GM15510 (cell line): ENCODE results near the gene RRM1.

Experiments used
- POLR2A ChIP-seq: IDR thresholded peaks from 3 replicates; pipeline ENCODE4 v1.6.1; 2011; ENCODE audit warnings: borderline replicate concordance; ENCODE audit not compliant: insufficient read length; ENCODE audit errors: extremely low read depth

The RRM1 gene

DNA sequence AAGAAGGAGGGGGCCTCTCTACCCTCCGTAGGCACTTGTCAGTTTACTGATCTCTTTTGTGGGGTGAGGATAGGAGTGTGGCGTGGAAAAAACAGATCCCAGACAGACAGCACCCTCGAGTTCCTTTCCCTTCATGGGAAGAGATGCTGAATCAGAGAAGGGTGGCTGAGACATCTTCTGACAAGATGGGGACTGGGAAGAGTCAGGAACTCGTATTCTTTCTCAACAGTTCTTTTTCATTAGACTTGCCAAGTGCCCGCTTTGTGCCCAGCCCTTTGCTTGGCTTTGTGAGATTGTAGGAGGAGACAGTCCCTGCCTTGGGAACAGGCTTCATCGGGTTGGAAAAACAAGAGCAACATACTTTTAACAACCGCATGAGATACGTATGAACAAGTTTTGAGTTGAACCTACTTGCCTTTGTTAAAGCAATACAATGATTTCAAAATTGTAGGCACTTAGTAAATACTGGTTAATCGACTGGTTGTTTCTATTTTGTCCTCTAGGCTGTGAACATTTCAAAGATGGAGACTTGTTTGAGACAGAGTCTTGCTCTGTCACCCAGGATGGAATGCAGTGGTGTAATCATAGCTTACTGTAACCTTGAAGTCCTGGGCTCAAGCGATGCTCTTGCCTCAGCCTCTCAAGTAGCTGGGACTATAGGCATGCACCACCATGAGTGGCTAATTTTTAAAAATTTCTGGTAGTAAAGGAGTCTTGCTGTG lies 1.1 kb downstream of the RRM1 start:
- TF ChIP-seq POLR2A: no peak

DNA sequence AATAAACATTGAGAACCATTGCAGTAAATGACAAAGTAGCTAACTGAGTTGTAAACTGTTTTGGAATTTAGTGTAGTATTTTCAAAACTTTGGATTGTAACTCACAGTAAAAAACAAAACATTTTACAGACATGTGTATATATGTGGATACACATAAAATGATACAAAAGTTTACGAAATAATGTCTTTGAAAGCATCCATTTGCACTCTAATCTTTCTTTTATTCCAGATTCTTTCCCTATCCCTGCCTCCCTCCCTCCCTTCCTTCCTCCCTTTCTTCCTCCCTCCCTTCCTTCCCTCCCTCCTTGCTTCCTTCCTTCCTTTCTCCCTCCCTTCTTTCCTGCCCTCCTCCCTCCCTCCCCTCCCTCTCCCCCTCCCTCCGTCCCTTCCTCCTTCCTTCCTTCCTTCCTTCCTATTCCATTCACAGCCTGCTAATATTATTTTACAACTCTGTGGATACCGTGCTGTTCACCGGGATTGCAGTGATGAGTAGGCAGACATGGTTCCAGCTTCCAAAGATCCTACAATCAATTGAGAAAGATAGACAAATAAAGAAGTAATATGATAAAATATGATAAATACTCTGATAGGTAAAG lies 3.5 kb downstream of the RRM1 start:
- no peak for TF ChIP-seq POLR2A

DNA sequence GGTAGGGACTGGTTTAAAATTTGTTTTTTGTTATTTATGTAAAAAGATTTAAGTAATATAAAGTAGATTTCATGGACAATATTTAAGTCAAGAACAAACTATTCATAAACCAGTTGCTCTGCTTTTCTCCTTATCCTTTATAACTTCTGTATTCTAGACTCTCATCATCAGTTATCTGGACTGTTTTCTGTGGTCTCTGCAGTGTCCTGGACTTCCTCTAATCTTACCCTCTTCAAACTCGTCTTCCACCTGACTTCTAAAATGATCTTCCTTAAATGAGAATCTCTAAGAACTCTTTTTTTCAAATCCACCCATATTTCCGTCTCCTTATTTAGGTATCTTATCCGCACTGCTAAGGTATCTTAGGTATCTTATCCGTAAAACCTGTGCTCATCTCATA lies 8.1 kb downstream of the RRM1 start:
- TF ChIP-seq POLR2A: no peak

DNA sequence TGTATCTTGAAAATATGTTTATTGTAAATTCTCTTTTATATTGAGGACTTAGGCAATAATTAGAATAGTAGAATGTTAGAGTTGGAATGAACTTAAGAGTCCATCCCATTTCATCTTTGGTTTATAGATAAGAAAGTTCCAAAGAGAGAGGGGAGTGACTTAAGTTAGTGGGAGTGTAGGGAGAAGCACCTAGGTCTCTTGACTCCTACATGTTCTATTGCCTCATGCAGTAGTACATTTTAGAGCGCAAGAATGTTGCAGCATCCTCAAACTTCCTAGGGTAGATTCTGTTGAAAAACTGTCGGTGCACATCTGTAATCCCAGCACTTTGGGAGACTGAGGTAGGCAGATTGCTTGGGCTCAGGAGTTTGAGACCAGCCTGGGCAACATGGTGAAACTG lies 8.7 kb downstream of the RRM1 start:
- TF ChIP-seq POLR2A: no peak

DNA sequence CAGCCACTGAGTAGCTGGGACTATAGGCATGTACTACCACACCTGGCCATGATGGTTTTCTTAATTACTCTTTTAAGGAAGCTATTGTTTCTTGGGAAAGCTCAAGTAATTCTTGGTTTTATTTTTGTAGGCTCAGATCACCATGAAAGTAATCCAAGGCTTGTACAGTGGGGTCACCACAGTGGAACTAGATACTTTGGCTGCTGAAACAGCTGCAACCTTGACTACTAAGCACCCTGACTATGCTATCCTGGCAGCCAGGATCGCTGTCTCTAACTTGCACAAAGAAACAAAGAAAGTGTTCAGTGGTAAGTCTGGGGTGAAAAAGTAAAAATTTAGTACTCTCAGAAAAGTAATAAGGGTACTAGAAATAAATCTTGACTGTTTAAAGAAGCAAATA lies 11.3 kb downstream of the RRM1 start:
- TF ChIP-seq POLR2A: no peak

DNA sequence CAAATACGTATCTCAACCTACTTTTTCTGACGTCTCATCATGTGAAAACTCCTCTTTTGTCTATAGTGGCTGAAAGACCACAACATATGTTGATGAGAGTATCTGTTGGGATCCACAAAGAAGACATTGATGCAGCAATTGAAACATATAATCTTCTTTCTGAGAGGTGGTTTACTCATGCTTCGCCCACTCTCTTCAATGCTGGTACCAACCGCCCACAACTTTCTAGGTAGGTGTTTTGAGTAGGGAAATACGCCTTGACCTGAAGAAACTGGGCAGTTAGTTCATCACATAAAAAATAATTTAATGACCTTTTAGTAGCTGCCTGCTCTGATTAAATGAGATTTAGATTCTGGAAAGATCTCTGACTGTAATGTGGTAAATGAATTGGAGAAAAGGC lies 17.2 kb downstream of the RRM1 start:
- TF ChIP-seq POLR2A: no peak

DNA sequence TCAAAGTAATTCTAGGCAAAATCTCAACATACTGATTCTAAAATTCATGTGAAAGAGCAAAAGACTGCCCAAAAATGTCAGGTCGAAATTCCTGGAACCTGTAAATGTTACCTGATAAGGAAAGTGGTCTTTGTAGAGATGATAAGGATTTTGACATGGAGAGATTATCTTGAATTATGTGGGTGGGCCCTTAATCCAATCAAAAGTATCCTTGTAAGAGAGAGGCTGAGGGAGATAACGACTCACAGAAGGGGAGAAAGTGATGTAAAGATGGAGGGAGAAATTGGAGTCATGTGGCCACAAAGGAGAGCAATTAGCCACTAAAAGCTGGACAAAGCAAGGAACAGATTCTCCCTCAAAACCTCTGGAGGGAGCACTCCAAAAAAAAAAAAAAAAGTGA lies 20.5 kb downstream of the RRM1 start:
- no peak for TF ChIP-seq POLR2A

DNA sequence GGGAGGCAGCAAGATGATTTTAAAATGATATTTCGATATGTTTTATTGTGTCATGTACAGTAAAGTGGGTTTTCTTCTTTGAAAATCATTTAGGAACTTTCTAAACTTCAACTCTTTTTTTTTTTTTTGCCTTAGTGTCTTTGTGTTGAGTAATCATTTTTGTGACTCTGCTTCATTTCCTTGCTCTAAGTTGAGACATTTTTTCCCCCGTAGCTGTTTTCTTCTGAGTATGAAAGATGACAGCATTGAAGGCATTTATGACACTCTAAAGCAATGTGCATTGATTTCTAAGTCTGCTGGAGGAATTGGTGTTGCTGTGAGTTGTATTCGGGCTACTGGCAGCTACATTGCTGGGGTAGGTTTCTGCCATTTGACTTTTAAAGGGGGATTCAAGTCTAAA lies 23.5 kb downstream of the RRM1 start:
- TF ChIP-seq POLR2A: no peak

DNA sequence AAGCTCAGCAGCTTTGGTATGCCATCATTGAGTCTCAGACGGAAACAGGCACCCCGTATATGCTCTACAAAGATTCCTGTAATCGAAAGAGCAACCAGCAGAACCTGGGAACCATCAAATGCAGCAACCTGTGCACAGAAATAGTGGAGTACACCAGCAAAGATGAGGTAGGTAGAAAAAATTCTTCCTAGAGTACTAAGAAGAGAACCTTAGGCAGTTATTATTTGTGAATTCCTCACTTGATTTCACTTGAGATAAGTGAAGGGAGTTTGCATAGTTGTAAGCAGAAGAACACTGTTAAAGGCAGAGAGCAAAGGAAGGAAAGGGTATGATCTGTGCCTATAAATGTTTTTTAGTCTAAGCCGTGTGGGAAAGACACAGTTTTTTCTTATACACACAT lies 28.6 kb downstream of the RRM1 start:
- no peak for TF ChIP-seq POLR2A

DNA sequence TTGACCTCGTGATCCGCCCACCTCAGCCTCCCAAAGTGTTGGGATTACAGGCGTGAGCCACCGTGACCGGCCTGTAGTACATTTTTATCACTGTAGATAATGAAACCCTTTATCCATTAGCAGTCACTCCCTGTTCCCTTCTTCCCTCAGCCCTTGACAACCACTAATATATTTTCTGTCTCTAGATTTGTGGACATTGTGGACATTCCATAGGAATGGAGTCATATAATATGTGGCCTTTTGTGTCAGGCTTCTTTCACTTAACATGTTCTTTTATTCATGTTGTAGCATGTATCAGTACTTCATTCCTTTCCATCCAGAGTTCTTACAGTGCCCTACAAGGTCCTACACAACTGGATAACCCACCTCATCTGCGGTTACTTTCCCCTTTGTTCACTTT lies 30.5 kb downstream of the RRM1 start:
- TF ChIP-seq POLR2A: no peak

DNA sequence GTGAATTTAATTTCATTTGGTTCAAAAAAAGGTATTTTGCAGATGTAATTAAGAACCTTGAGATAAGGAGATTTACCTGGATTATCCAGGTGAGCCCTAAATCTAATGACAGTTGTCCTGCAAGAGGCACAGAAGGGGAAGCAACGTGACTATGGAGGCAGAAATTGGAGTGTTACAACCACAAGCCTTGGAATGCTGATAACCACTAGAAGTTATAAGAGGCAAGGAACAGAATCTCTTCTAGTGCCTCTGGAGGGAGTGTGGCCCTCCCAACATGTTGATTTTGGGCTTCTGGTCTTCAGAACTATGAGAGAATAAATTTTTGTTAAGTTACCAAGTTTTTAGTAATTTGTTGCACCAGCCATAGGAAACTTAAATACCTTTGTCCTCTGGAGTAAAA lies 32.8 kb downstream of the RRM1 start:
- no peak for TF ChIP-seq POLR2A

DNA sequence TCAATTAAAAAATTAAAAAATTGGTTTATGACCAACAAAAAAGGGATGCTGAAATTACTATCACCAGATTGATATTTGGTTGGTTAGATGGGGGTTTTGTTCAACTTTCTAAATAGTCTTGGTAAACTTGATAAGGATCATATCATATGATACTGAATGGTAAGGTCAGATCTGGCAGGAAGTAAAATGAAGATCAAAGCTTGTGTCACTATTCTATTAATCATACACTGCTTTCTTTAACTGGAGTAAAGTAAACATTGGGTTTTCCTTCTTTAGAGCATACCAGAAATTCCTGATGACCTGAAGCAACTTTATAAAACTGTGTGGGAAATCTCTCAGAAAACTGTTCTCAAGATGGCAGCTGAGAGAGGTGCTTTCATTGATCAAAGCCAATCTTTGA lies 40.2 kb downstream of the RRM1 start:
- no peak for TF ChIP-seq POLR2A

DNA sequence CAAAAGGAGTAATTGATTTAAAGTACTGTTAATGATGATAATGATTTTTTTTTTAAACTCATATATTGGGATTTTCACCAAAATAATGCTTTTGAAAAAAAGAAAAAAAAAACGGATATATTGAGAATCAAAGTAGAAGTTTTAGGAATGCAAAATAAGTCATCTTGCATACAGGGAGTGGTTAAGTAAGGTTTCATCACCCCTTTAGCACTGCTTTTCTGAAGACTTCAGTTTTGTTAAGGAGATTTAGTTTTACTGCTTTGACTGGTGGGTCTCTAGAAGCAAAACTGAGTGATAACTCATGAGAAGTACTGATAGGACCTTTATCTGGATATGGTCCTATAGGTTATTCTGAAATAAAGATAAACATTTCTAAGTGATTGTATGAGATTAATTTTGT lies 43.9 kb downstream of the RRM1 start:
- no peak for TF ChIP-seq POLR2A

DNA sequence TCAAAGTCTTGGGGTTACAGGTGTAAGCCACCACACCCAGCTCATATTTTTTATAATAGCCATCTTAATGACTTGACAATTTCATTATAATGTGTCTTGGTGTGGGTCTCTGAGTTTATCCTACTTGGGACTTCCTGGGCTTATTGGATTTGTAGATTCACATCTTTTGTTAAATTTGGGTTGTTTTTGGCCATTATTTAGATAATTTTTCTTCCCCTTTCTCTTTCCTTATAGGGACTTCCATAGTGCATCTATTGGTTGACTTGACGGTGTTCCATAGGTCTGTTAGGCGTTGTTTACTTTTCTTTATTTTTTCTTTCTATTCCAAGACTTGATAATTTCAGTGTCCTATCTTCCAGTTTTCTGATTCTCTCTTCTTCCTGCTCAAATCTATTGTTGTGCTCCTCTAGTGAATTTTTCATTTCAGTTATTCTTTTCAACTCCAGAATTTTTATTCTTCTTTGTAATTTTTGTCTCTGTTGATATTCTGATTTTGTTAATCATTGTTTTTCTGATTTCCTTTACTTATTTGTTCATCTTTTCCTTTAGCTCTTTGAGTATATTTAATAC lies 45.6 kb downstream of the RRM1 start:
- no peak for TF ChIP-seq POLR2A

DNA sequence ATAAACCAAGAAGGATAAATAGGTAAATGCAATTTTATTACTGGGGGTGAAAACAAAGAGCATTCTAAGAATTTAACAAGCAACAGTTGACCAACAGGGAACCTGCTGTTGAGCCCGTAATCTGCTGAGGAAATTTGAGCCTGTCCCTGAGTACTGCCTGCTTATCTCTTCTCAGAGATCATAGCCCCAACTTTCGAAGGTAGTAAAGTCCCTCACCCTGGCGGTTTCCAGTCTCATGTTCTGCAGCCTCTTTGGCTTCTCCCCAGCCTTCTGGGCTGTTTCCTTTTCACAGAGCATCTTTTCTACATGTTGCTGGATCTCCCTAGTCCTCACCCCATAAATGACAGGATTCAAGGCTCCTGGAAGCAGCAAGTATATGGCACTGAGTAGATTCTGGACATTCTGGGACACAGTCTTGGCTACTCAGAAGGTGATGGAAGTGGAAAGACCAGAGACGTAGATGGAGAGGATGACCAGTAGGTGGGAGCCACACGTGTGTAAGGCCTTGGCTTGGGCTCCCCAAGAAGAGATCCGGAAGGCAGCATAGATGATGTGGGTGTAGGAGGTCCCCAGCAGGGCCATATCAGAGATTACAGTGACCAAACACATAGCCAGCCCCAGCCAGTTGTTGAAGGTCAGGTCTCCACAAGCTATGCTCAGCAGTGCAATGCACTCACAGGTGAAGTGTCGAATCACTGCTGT lies 51.6 kb downstream of the RRM1 start:
- TF ChIP-seq POLR2A: no peak

DNA sequence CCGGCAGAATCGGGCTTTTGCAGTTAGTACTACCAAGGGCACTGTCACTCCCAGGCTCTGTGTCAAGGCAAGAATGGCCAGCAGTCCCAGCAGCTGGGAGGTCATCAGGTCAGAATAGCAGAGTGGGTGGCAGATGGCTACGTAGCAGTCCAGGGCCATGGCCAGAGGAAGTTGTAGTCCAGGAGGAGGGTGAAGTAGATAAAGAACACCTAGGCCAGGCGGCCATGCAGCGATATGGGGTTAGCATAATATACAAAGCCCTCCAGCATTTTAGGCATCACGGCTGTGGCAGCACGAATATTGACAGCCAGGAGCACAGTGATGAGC lies 52.1 kb downstream of the RRM1 start:
- no peak for TF ChIP-seq POLR2A
